Mesenchymal stem cell (in vitro differentiated cells and primary cell): Measurements from ENCODE around the gene MERTK.

Source experiments
- DNase-seq: peaks from one replicate; pipeline ENCODE4 v3.0.0-alpha.2; 2013
- H2AFZ ChIP-seq: one replicate; pipeline ENCODE4 v1.6.1; 2013; ENCODE audit warnings: low read depth, mild to moderate bottlenecking, control low read depth, inconsistent platforms, low read length, moderate library complexity
- H2AK5ac ChIP-seq: 2 replicates; pipeline ENCODE4 v1.6.1; 2013; ENCODE audit warnings: low read length, moderate library complexity, mild to moderate bottlenecking, inconsistent platforms; ENCODE audit not compliant: severe bottlenecking
- H2BK120ac ChIP-seq: one replicate; pipeline ENCODE4 v1.6.1; 2013; ENCODE audit warnings: low read depth, mild to moderate bottlenecking, inconsistent platforms, low read length, moderate library complexity
- H2BK12ac ChIP-seq, 2 experiments: one replicate each; pipeline ENCODE4 v1.6.1; 2013; ENCODE audit warnings: inconsistent platforms in 2 of 2, low read length in 2 of 2, mild to moderate bottlenecking in 2 of 2, moderate library complexity in 2 of 2, control low read depth in 1 of 2
- H2BK15ac ChIP-seq: one replicate; pipeline ENCODE4 v1.6.1; 2013; ENCODE audit warnings: mild to moderate bottlenecking, low read depth, inconsistent platforms; ENCODE audit not compliant: poor library complexity, severe bottlenecking
- H2BK5ac ChIP-seq: 2 replicates; pipeline ENCODE4 v1.6.1; 2013; ENCODE audit warnings: low read depth, mild to moderate bottlenecking, low read length, control low read depth, inconsistent platforms; ENCODE audit not compliant: poor library complexity, severe bottlenecking
- H3K14ac ChIP-seq, 2 experiments: one replicate each; pipeline ENCODE4 v1.6.1; 2013; ENCODE audit warnings: inconsistent platforms in 2 of 2, low read length in 2 of 2, control low read depth in 1 of 2, mild to moderate bottlenecking in 1 of 2, moderate library complexity in 1 of 2
- H3K18ac ChIP-seq, 2 experiments: one replicate each; pipeline ENCODE4 v1.6.1; 2013; ENCODE audit warnings: inconsistent platforms in 2 of 2, low read length in 2 of 2, control low read depth in 1 of 2, low read depth in 1 of 2, mild to moderate bottlenecking in 1 of 2
- H3K23ac ChIP-seq, 2 experiments: one replicate each; pipeline ENCODE4 v1.6.1; 2013; ENCODE audit warnings: inconsistent platforms in 2 of 2, low read length in 2 of 2, mild to moderate bottlenecking in 2 of 2, moderate library complexity in 2 of 2, control low read depth in 1 of 2
- H3K27ac ChIP-seq: 2 replicates; pipeline ENCODE4 v1.5.1; 2013; ENCODE audit warnings: mild to moderate bottlenecking, moderate library complexity, low read length, control low read depth, inconsistent platforms; ENCODE audit not compliant: poor library complexity, severe bottlenecking
- H3K27me3 ChIP-seq, 2 experiments: 2 replicates each; pipeline versions ENCODE4 v1.6.1 to v1.7.0; 2013; ENCODE audit warnings: low read length in 2 of 2, mild to moderate bottlenecking in 2 of 2, moderate library complexity in 2 of 2, control low read depth in 1 of 2, inconsistent platforms in 1 of 2; ENCODE audit not compliant: control insufficient read depth in 1 of 2, insufficient read depth in 1 of 2
- H3K36me3 ChIP-seq, 2 experiments: 2 replicates each; pipeline versions ENCODE4 v1.6.1 to v1.7.0; 2013; ENCODE audit warnings: low read length in 2 of 2, control low read depth in 1 of 2, inconsistent platforms in 1 of 2, low read depth in 1 of 2, mild to moderate bottlenecking in 1 of 2; ENCODE audit not compliant: insufficient read depth in 2 of 2, control insufficient read depth in 1 of 2
- H3K4ac ChIP-seq, 2 experiments: one replicate each; pipeline ENCODE4 v1.6.1; 2013; ENCODE audit warnings: inconsistent platforms in 2 of 2, low read length in 2 of 2, mild to moderate bottlenecking in 2 of 2, moderate library complexity in 2 of 2, control low read depth in 1 of 2, low read depth in 1 of 2
- H3K4me1 ChIP-seq: 2 replicates; pipeline ENCODE4 v1.6.1; 2013; ENCODE audit warnings: low read depth, low read length, control low read depth; ENCODE audit not compliant: control insufficient read depth, insufficient read depth
- H3K4me2 ChIP-seq: 2 replicates; pipeline ENCODE4 v1.6.1; 2013; ENCODE audit warnings: low read length, mild to moderate bottlenecking, inconsistent platforms; ENCODE audit not compliant: poor library complexity, severe bottlenecking
- H3K4me3 ChIP-seq, 2 experiments: 2 replicates each; pipeline versions ENCODE4 v1.5.1 to v1.7.0; 2013; ENCODE audit warnings: low read length in 2 of 2, mild to moderate bottlenecking in 2 of 2, control low read depth in 1 of 2, low read depth in 1 of 2; ENCODE audit not compliant: insufficient read depth in 1 of 2
- H3K79me1 ChIP-seq: replicated peaks from 2 replicates; pipeline ENCODE4 v1.6.1; 2013; ENCODE audit warnings: mild to moderate bottlenecking, control low read depth, low read length, inconsistent platforms; ENCODE audit not compliant: poor library complexity, severe bottlenecking
- H3K9ac ChIP-seq: 2 replicates; pipeline ENCODE4 v1.7.0; 2013; ENCODE audit warnings: mild to moderate bottlenecking, low read length, moderate library complexity
- H3K9me3 ChIP-seq: 2 replicates; pipeline ENCODE4 v1.7.0; 2013; ENCODE audit warnings: mild to moderate bottlenecking, low read length; ENCODE audit not compliant: control insufficient read depth
- H4K8ac ChIP-seq: one replicate; pipeline ENCODE4 v1.6.1; 2013; ENCODE audit warnings: inconsistent platforms, mild to moderate bottlenecking, low read length, moderate library complexity
- H4K91ac ChIP-seq: one replicate; pipeline ENCODE4 v1.6.1; 2013; ENCODE audit warnings: mild to moderate bottlenecking, low read length, inconsistent platforms
- WGBS: methylation state at CpG from one replicate; pipeline ENCODE4 v1.1.7; 2013; ENCODE audit warnings: mixed read lengths; 5-methylcytosine and 5-hydroxymethylcytosine counted together

Gene MERTK

GRCh38 chr2:111975819-111976218 lies 77.4 kb downstream of the MERTK start:
- Histone ChIP-seq H2BK120ac (no peak overlapping the region), H3K9ac (no peak overlapping the region), H2BK15ac (peak overlapping the region; percentile 82), H3K4ac (no peak overlapping the region), H3K27me3 (peaks cover 0 to 5% of the 10 kb centered on the region in 2 experiments), H3K4me3 (no peak overlapping the region), H3K27ac (peak overlapping the region; percentile 93), H4K8ac (no peak overlapping the region), H4K91ac (no peak overlapping the region), H3K9me3 (peaks cover 15% of the 10 kb centered on the region), H3K79me1 (peaks cover 5% of the 10 kb centered on the region), H3K14ac (no peak overlapping the region), H2AK5ac (peak overlapping the region; percentile 95), H2BK12ac (peak overlapping the region in 1 of 2 experiments; percentile 5), H3K18ac (no peak overlapping the region), H3K23ac (no peak overlapping the region), H3K4me2 (no peak overlapping the region), H3K36me3 (no peaks in the 10 kb centered on the region), H2AFZ (no peak overlapping the region), H2BK5ac (peak overlapping the region; percentile 45), H3K4me1 (peaks cover 12% of the 10 kb centered on the region)
- WGBS = 64% methylated on average over 5 of the region's 6 CpGs
- peak; percentile 37 for DNase-seq

- Histone ChIP-seq H3K79me1 (peaks cover 5% of the 10 kb centered on the region), H4K91ac (no peak overlapping the region), H3K4me1 (peaks cover 12% of the 10 kb centered on the region), H2AFZ (no peak overlapping the region), H2BK120ac (no peak overlapping the region), H3K36me3 (no peaks in the 10 kb centered on the region), H3K14ac (no peak overlapping the region), H3K9me3 (peaks cover 15% of the 10 kb centered on the region), H2BK15ac (no peak overlapping the region), H3K9ac (no peak overlapping the region), H2BK12ac (no peak overlapping the region), H3K27ac (no peak overlapping the region), H4K8ac (no peak overlapping the region), H2BK5ac (no peak overlapping the region), H3K23ac (no peak overlapping the region), H3K4ac (no peak overlapping the region), H2AK5ac (no peak overlapping the region), H3K4me2 (no peak overlapping the region), H3K4me3 (no peak overlapping the region), H3K27me3 (peaks cover 0 to 9% of the 10 kb centered on the region in 2 experiments), H3K18ac (no peak overlapping the region)
- no peak for DNase-seq
- WGBS = 90% methylated on average over 1 of the region's 1 CpG
These were observed 78.8 kb downstream of the MERTK start for GRCh38 chr2:111977240-111977639.

- 84% methylated on average over 6 of the region's 7 CpGs for WGBS
- Histone ChIP-seq H2AFZ (no peak overlapping the region), H2BK12ac (no peak overlapping the region), H3K18ac (no peak overlapping the region), H4K91ac (no peak overlapping the region), H3K4ac (no peak overlapping the region), H3K14ac (no peak overlapping the region), H3K9ac (no peak overlapping the region), H3K27me3 (peaks cover 0 to 15% of the 10 kb centered on the region in 2 experiments), H2AK5ac (no peak overlapping the region), H2BK5ac (no peak overlapping the region), H3K4me2 (no peak overlapping the region), H3K4me3 (no peak overlapping the region), H4K8ac (no peak overlapping the region), H3K36me3 (peaks cover 3 to 4% of the 10 kb centered on the region in 2 experiments), H3K9me3 (peaks cover 15% of the 10 kb centered on the region), H3K27ac (no peak overlapping the region), H2BK15ac (no peak overlapping the region), H3K4me1 (peaks cover 8% of the 10 kb centered on the region), H3K23ac (no peak overlapping the region), H2BK120ac (no peak overlapping the region), H3K79me1 (peaks cover 7% of the 10 kb centered on the region)
- no peak for DNase-seq
These were observed 80.2 kb downstream of the MERTK start for GRCh38 chr2:111978452-111979170.

GRCh38 chr2:111981666-111982065 lies 83.3 kb downstream of the MERTK start:
- Histone ChIP-seq H3K9me3 (peaks cover 15% of the 10 kb centered on the region), H3K79me1 (peaks cover 7% of the 10 kb centered on the region), H2BK12ac (no peak overlapping the region), H3K4me1 (peaks cover 3% of the 10 kb centered on the region), H3K36me3 (peaks cover 4 to 8% of the 10 kb centered on the region in 2 experiments), H2BK15ac (no peak overlapping the region), H3K23ac (no peak overlapping the region), H3K4me2 (no peak overlapping the region), H2BK120ac (no peak overlapping the region), H3K14ac (no peak overlapping the region), H3K27me3 (peaks cover 0 to 29% of the 10 kb centered on the region in 2 experiments), H2BK5ac (no peak overlapping the region), H4K91ac (no peak overlapping the region), H2AFZ (no peak overlapping the region), H2AK5ac (no peak overlapping the region), H3K9ac (no peak overlapping the region), H3K18ac (no peak overlapping the region), H4K8ac (no peak overlapping the region), H3K4ac (no peak overlapping the region), H3K27ac (no peak overlapping the region), H3K4me3 (no peak overlapping the region)
- no peak for DNase-seq
- WGBS = 100% methylated on average over 2 of the region's 2 CpGs
